KBM-7 (cell line): ENCODE results near the gene ATP5ME.
"Not testable (repeated sequence)": the region's sequence is repeated elsewhere in the genome, so short reads cannot be mapped to it uniquely, and the experiment has no call there.

Experiments used
- DNase-seq: peaks from one replicate; pipeline ENCODE4 v3.0.0-alpha.2; 2015
- in situ Hi-C: fragments of 300-500 bp; cut with MboI; formaldehyde crosslinking; loops from 2 replicates; pipeline ENCODE4 v1.14.3; 2020; ENCODE audit warnings: low sequenced_read_pairs, low pct_unique_long_range_greater_than_20kb, mixed read lengths

ATP5ME gene

DNA sequence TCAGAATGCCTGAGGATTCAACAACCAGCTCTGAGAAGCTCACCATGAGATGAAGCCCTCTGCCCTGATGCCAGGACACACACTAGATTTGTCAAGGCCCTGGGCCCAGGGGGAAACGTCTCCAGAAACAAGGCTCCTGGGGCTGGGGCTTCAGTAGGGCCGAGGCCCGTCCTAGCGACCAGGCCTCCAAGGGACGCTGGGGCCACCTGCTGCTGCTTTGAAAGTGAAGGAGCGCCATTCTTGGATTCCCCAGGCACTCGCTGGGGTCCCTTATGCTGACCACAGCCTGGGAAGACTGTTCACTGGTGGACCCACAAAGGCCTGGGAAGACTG is 24.8 kb downstream of the ATP5ME start:
- no peak for DNase-seq
- in situ Hi-C loops: no loop called here

DNA sequence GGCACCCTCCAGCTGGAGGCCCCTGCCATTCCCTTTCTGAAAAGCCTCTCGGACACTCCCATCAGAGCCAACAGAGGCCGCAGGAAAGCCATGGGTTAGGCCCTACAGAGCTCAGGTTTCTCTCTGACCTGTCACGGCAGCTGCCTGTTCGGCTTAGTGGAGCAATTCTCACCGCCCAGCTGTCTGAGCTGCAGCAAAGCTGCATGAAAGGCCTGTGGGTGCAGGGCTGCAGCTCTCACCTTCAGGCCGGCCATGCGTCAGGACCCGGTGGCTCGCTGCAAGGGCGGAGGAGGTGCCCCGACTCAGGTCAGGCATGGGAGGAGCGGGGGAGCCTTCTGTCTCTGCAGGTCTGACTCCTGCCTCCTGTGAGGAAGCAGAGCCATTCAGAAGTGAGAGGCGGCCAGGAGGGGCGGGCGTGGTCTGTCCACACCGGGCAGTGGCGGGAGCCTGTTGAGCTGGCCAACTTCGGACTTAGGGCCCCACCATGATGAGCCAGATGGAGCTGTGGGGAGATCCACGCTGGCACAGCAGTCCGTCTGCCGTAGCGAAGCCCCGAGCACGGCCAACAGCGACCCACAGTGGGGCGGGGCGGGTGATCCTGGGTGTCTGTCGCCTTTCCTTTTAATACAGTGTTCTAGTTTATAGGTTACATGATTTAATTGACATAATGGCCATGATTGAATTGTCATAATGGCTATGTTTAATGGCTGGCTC is 25.3 kb downstream of the ATP5ME start:
- no peak for DNase-seq
- in situ Hi-C loops: no loop called here

DNA sequence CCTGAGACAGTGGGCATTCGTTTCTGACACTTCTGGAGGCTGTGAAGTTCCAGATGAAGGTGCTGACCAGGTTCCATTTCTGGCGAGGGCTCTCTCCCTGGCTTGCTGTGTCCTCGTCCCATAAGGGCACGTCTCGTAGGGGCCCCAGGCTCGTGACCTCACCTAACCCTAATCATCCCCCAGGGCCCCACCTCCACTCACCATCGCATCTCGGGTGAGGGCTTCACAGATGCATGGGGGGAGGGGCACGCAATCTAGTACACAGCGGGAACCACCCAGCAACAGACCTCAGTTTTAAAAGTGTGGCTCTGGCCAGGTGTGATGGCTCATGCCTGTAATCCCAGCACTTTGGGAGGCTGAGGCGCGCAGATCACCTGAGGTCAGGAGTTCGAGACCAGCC is 26.6 kb downstream of the ATP5ME start:
- in situ Hi-C loops: no loop called here
- DNase-seq: no peak

DNA sequence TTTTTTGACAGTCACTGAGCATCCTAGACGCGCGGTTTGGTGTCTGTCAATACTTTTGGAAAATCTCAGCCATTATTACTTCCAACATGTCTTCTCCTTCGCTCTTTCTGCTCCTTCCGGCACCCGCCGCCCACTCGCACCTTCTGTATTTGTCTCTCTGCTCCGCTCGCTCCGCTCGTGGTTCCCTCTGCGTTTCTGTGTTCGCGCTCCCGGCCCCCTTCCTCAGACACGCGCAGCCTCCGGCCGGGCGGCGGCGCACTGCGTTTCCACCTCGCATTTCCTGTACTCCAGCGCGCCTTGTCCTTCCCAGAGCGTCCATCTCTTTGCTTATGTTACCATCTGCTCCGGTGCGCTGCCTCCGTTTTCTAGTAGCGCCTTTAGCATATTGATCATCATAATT is 27.6 kb downstream of the ATP5ME start:
- DNase-seq: no peak
- in situ Hi-C loops: no loop called here

DNA sequence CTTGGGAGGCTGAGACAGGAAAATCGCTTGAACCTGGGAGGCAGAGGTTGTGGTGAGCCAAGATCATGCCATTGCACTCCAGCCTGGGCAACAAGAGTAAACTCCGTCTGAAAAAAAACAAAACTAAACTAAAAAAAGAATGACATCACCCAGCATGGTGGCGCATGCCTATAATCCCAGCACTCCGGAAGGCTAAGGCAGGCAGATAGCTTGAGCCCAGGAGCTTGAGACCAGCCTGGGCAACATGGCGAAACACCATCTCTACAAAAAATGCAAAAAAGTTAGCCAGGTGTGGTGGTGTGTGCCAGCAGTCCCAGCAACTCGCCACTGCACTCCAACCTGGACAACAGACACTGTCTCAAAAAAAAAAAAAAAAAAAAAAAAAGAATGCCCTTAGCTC is 31.7 kb downstream of the ATP5ME start:
- in situ Hi-C loops, DNase-seq: not testable (repeated sequence)

DNA sequence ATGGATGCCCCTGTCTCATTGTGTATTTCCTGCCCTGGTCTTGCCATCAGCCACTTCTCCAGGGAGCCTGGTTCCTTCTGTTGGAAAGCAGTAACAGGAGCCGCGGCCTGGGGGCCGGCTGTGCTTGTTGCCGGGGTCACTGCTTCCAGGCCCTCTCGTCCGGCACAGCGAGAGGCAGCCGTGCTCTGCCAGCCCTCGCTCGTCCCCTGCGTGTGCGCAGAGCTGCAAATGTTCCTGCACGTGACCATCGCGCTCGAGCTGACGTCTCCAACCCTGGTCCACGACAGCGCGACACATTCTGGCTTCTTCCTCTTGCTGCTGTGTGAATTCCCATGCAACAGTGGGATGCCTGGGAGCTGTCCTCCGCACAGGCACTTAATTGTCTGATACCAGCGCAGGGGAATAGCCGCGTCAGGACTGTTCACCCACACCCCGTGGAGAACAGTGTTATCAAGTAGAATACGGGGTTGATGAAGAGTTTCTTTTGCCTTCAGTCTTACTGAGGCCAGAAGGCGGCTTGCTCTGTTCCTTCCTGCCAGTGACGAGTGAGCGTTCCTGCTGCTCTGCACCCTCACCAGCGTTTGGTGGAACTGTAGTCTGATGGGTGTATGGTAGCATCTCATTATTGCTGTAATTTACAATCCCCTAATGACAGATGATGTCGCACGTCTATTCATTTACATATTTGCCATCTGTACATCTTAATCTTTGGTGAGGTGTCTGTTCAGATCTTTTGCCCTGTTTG is 36.4 kb downstream of the ATP5ME start:
- in situ Hi-C loops: no loop called here
- no peak for DNase-seq

DNA sequence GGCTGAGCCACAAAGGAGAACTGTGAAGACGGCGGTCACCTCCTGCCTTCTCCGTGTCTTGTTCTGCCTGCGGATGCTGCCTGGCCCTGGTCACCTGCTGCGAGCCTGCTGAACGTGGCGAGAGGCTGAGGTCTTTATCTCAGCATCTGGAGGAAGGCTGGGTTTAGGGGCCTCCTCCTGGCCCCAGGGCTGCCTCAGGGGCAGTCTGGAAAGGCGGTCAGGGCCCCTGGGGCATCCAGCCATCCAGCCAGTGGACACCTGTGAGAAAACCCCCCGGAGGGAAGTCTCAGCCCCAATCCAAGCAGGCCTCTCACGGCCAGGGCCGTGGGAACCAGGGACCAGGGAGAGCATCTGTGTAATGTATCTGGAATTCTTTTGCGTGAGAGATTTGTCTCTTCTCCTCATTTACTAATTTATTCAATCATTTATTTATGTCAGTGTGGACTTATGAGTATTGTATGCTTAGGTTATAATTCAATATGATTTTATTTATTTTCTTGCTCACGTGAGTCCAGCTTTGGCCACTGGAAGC is 37.4 kb downstream of the ATP5ME start:
- in situ Hi-C loops: no loop called here
- no peak for DNase-seq

DNA sequence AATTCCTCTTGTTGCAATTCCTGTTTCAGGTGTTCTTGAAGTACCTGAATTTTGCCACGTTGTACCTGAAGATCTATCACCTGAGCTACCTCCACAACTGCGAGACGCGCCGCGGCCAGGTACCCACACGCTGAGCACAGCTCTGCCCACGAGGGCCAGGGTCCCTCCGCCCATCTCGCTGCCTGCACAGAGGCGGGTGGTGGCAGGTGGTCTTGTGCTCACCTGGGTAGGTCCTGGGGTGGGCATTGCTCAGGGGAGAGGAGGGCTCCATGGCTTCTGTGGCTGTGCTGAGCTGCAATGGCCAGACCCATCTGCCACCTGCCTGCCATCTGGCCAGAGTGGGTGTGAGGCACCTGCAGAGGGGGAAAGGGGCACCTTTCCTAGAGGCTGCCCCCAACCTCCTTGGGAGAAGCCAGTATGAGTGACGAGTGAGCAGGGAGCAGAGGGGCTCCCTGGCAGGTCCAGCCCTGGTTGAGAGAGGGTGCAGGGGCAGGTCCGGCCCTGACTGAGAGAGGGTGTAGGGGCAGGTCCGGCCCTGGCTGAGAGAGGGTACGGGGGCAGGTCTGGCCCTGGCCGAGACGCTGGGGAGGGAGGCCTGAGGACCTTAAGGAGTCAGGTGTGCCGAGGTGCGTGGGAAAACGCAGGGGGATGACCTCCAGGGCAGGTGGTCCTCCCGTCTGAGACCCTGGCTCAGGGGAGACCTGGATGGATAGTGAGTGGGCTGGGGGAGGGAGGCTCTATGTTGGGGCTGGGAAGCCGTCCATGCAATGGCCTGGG is 38.0 kb downstream of the ATP5ME start:
- in situ Hi-C loops: no loop called here
- no peak for DNase-seq

DNA sequence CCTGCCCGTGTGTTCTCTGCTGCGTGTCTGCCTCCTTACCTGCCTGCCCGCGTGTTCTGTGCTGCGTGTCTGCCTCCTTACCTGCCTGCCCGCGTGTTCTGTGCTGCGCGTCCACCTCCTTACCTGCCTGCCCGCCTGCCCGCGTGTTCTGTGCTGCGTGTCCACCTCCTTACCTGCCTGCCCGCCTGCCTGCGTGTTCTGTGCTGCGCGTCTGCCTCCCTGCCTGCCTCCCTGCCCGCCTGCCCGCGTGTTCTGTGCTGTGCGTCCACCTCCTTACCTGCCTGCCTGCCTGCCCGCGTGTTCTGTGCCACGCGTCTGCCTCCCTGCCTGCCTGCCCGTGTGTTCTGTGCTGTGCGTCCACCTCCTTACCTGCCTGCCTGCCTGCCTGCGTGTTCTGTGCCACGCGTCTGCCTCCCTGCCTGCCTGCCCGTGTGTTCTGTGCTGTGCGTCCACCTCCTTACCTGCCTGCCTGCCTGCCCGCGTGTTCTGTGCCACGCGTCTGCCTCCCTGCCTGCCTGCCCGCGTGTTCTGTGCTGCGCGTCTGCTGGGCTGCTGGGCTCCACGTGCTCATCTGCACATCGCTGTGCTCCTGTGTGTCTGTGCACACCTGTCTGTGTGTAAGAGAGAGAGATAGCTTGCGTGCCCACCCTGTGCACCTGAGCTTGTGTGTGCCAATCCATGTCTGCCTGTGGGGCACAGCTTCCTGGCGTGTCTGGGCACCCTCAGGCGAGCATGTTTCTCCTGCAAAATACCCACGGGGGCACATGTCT is 38.8 kb downstream of the ATP5ME start:
- in situ Hi-C loops, DNase-seq: not testable (repeated sequence)

DNA sequence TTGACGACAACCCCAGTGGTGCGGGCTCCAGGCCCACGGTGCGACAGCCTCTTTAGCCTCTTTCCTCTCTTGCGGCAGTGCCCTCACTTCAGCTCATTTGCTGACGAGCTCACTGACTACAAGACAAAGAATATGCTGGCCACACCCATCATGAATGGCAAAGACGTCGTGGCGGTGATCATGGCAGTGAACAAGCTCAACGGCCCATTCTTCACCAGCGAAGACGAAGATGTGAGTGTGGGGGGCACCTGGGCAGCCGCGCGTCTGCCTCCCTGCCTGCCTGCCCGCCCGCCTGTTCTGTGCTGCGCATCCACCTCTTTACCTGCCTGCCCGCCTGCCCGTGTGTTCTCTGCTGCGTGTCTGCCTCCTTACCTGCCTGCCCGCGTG is 39.5 kb downstream of the ATP5ME start:
- DNase-seq: no peak
- in situ Hi-C loops: no loop called here

DNA sequence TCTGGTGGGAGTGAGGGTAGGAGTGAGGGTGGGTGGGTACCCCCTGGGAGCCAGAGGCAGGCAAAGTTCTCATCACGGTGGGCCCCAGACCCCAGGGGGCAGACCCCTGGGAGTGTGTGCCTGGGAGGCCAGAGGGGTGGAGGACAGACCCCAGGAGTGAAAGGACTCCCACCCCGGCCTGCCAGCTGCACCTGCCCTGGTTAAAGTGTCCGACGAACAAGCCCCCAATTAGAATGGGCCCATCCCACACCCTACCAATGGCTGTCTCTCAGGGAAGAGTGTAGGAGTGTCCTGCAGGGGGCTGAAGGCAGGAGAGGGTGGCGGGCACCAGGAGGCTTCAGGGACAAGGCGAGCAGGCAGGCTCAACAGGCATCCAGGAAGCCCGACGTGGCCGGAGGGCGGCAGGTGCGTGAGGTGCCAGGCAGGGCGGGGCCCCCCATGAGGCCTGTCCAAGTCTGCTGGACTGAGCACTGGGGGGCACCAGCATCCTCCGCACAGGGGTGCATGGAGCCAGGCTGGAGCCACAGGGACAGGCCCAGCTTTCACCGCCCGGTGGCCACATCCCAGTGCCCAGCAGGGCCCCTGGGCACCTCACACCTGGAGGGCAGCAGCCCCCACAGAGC is 40.0 kb downstream of the ATP5ME start:
- no peak for DNase-seq
- in situ Hi-C loops: no loop called here

DNA sequence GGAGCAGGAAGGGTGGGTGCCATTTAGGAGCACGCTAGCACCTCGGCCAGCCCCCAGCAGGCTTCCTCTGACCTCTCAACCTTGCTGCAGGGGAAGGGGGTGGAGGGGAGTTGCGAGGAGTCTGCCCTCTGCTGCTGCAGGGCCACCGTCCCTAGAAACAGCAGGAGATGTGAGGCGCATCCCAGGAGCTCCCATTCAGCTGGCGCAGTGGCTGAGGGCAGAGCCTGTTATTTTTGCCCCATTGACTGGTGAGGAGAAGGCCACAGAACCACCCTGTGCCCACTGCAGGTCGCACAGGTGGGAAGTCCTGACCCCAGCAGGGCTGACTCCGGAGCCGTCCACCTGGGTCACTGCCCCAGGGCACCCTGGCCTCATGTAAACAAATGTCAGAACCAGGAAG is 40.7 kb downstream of the ATP5ME start:
- in situ Hi-C loops: no loop called here
- no peak for DNase-seq

DNA sequence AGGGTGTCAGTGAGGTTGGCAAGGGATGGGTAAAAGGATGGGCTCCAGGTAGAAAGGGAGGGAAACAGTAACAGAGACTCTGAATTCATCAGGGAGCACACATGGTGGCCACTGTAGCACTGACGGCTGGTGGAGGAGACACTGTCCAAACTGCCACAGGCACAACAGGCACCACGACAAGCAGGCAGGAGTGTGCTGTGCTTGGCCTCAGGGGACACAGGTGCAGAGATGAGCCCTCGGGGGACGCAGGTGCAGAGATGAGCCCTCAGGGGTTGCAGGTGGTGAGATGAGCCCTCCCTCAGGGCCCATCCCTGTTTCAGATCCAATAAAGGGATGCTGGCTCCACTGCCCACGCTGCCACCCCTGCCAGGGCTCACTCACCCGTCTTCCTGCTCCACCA is 41.1 kb downstream of the ATP5ME start:
- in situ Hi-C loops: no loop called here
- DNase-seq: no peak

DNA sequence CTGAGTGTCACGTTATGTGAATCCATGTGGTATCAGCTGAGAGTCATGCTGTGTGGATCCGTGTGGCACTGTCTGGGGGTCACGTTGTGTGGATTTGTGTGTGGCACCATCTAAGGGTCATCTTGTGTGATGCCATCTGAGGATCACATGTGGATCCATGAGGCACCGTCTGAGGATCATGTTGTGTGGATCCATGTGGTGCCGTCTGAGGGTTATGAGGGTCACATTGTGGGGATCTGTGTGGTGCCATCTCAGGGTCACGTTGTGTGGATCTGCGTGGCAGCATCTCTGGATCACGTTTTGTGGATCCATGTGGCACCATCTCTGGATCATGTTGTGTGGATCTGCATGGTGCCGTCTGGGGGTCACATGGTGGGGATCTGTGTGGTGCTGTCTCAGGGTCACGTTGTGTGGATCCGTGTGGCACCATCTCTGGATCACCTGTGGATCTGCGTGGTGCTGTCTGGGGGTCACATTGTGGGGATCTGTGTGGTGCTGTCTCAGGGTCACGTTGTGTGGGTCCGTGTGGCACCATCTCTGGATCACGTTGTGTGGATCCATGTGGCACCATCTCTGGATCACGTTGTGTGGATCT is 41.8 kb downstream of the ATP5ME start:
- in situ Hi-C loops: no loop called here
- no peak for DNase-seq

DNA sequence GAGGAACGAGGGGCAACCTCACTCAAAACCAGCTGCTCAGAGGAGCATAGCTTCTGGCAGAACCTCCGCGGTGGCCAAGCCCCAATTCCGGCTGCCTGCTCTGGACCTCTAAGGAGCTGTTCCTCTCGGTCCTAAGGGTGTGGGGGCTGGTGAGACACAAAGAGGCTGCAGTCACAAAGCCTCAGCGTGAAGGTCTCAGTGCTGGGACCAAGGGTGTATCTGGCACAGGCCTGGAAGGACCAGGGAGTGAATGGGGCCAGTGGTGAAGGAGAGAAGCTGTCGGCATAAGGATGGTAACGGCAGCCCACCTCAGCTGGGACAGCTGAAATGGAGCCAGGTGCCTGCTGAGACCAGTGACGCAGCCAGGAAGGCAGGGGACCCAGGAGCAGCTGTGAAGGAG is 43.4 kb downstream of the ATP5ME start:
- in situ Hi-C loops: no loop called here
- DNase-seq: no peak

DNA sequence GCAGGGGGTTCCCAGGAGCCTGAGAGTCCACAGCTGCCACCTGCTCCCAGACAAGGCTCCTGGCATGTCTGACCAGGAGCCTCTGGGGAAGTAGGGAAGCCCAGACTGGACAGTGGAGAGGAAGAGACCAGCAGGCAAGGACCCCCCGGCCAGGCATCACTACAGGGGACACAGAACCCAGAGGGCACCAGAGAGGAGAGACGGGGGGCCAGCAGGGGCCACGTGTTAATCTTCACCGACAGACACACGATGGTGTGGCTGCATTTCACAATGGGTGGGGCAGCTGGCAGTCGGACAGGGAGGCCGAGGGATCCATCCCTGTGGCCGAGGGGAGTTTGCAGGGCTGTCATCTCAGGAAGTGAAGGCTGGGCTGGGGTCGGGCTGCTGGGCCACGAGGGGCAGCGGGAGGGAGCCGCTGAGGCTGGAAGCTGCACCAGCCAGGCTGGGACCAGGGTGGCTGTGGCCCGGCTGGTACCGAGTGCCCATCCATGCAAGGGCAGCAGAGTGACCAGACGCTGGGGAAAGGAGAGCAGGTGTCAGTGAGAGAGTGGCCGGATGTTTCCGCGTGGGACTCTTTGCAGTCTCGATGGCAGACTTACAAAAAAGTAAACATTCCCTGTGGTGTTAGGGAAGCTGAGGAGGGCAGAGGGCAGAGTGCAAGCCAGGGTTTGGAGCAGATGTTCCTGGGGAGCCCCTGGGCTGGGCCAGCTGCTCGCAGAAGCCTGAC is 44.0 kb downstream of the ATP5ME start:
- in situ Hi-C loops: no loop called here
- no peak for DNase-seq

DNA sequence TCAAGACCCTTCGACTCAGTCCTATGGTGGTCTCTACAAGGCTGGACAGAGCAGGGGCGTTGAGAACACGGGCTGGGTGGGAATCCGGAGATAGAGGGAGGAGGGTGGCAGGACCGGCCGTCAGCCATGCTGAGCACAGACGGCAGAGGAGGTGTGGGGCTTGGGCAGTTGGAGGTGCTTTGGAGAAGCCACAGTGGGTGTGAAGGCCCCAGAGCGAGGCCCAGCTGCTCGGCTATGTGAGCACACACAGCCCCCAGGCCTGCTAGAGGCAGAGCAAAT is 44.5 kb downstream of the ATP5ME start:
- in situ Hi-C loops: no loop called here
- DNase-seq: no peak
